ENCODE results near the gene ETV6. TPM values are rescaled to one million over a fixed set of nuclear protein-coding genes. Genes with fewer than 3 reads are reported as not detected.
"Not testable (repeated sequence)": the region's sequence is repeated elsewhere in the genome, so short reads cannot be mapped to it uniquely, and the experiment has no call there.

The ETV6 gene
- polyA plus RNA-seq, 4 donors, result 13.3 to 15.2 (median 14.0) TPM

- no peak for DNase-seq (ENCODE audit: low read depth in 4 of 4, low spot score in 3 of 4)
Measured at GRCh38 chr12:11895421-11896078, 246.1 kb downstream of the ETV6 start.

GRCh38 chr12:11896417-11896929 lies 247.0 kb downstream of the ETV6 start:
- DNase-seq (ENCODE audit: low read depth in 4 of 4, low spot score in 3 of 4), result no peak

GRCh38 chr12:11897923-11898322 lies 248.4 kb downstream of the ETV6 start:
- DNase-seq (ENCODE audit: low read depth in 4 of 4, low spot score in 3 of 4), result no peak

- DNase-seq (ENCODE audit: low read depth in 4 of 4, low spot score in 3 of 4), result no peak
Measured at GRCh38 chr12:11901701-11902524, 252.4 kb downstream of the ETV6 start.

- no peak for DNase-seq (ENCODE audit: low read depth in 4 of 4, low spot score in 3 of 4)
Measured at GRCh38 chr12:11902525-11902875, 253.0 kb downstream of the ETV6 start.

GRCh38 chr12:11904124-11904523 lies 254.7 kb downstream of the ETV6 start:
- no peak for DNase-seq (ENCODE audit: low read depth in 4 of 4, low spot score in 3 of 4)

GRCh38 chr12:11905534-11905933 lies 256.1 kb downstream of the ETV6 start:
- no peak for DNase-seq (ENCODE audit: low read depth in 4 of 4, low spot score in 3 of 4)

- DNase-seq (ENCODE audit: low read depth in 4 of 4, low spot score in 3 of 4), result no peak
Measured at GRCh38 chr12:11906286-11906935, 256.9 kb downstream of the ETV6 start.

- DNase-seq (ENCODE audit: low read depth in 4 of 4, low spot score in 3 of 4), result no peak
Measured at GRCh38 chr12:11907625-11908024, 258.2 kb downstream of the ETV6 start.

- DNase-seq (ENCODE audit: low read depth in 4 of 4, low spot score in 3 of 4), result not testable (repeated sequence)
Measured at GRCh38 chr12:11909406-11909805, 259.9 kb downstream of the ETV6 start.

- DNase-seq (ENCODE audit: low read depth in 4 of 4, low spot score in 3 of 4), result no peak
Measured at GRCh38 chr12:11916113-11916512, 266.6 kb downstream of the ETV6 start.

GRCh38 chr12:11916771-11917170 lies 267.3 kb downstream of the ETV6 start:
- DNase-seq (ENCODE audit: low read depth in 4 of 4, low spot score in 3 of 4), result no peak

- DNase-seq (ENCODE audit: low read depth in 4 of 4, low spot score in 3 of 4), result no peak
Measured at GRCh38 chr12:11917501-11917900, 268.0 kb downstream of the ETV6 start.

GRCh38 chr12:11920231-11920630 lies 270.8 kb downstream of the ETV6 start:
- DNase-seq (ENCODE audit: low read depth in 4 of 4, low spot score in 3 of 4), result no peak

- no peak for DNase-seq (ENCODE audit: low read depth in 4 of 4, low spot score in 3 of 4)
Measured at GRCh38 chr12:11922361-11922760, 272.9 kb downstream of the ETV6 start.

- DNase-seq (ENCODE audit: low read depth in 4 of 4, low spot score in 3 of 4), result no peak
Measured at GRCh38 chr12:11923067-11923466, 273.6 kb downstream of the ETV6 start.

GRCh38 chr12:11927286-11927935 lies 277.9 kb downstream of the ETV6 start:
- no peak for DNase-seq (ENCODE audit: low read depth in 4 of 4, low spot score in 3 of 4)

- DNase-seq (ENCODE audit: low read depth in 4 of 4, low spot score in 3 of 4), result no peak
Measured at GRCh38 chr12:11929714-11930113, 280.2 kb downstream of the ETV6 start.

- no peak for DNase-seq (ENCODE audit: low read depth in 4 of 4, low spot score in 3 of 4)
Measured at GRCh38 chr12:11939223-11939622, 289.7 kb downstream of the ETV6 start.

GRCh38 chr12:11941606-11942337 lies 292.3 kb downstream of the ETV6 start:
- DNase-seq (ENCODE audit: low read depth in 4 of 4, low spot score in 3 of 4), result no peak
